ENCODE data around the gene CCDC141.
"Not testable (repeated sequence)": the region's sequence is repeated elsewhere in the genome, so short reads cannot be mapped to it uniquely, and the experiment has no call there.

CCDC141 gene

GRCh38 chr2:179059026-179059700, 9.2 kb upstream of the CCDC141 start:
- H3K4me3 ChIP-seq (replicated peaks; ENCODE audit: low read depth, low read length), result no peak overlapping the region
- no peak for DNase-seq (ENCODE audit: extremely low read depth, low read depth)
- TF ChIP-seq CTCF (IDR thresholded peaks at IDR 0.05; ENCODE audit: low read depth, low read length, missing control alignments), result no peak

GRCh38 chr2:179057737-179058136, 7.8 kb upstream of the CCDC141 start:
- DNase-seq (ENCODE audit: extremely low read depth, low read depth), result no peak

GRCh38 chr2:179053568-179053967, 3.6 kb upstream of the CCDC141 start:
- H3K4me3 ChIP-seq (replicated peaks; ENCODE audit: low read depth, low read length); DNase-seq (ENCODE audit: extremely low read depth, low read depth): not testable (repeated sequence)

More at GRCh38 chr2:179057737-179058136, 7.8 kb upstream of the CCDC141 start:
- TF ChIP-seq CTCF (IDR thresholded peaks at IDR 0.05; ENCODE audit: low read depth, low read length, missing control alignments), result no peak
- H3K4me3 ChIP-seq (replicated peaks; ENCODE audit: low read depth, low read length), result no peak overlapping the region

- no peak for TF ChIP-seq CTCF (IDR thresholded peaks at IDR 0.05; ENCODE audit: low read depth, low read length, missing control alignments)
- DNase-seq (ENCODE audit: extremely low read depth, low read depth), result no peak
- no peak overlapping the region for H3K4me3 ChIP-seq (replicated peaks; ENCODE audit: low read depth, low read length)
These were observed 1.3 kb upstream of the CCDC141 start for GRCh38 chr2:179051250-179051649.

- no peak for DNase-seq (ENCODE audit: extremely low read depth, low read depth)
- no peak overlapping the region for H3K4me3 ChIP-seq (replicated peaks; ENCODE audit: low read depth, low read length)
- TF ChIP-seq CTCF (IDR thresholded peaks at IDR 0.05; ENCODE audit: low read depth, low read length, missing control alignments), result no peak
These were observed 818 bp upstream of the CCDC141 start for GRCh38 chr2:179050755-179051154.

GRCh38 chr2:179049203-179049545, 763 bp downstream of the CCDC141 start:
- no peak overlapping the region for H3K4me3 ChIP-seq (replicated peaks; ENCODE audit: low read depth, low read length)
- TF ChIP-seq CTCF (IDR thresholded peaks at IDR 0.05; ENCODE audit: low read depth, low read length, missing control alignments), result no peak
- DNase-seq (ENCODE audit: extremely low read depth, low read depth), result no peak

GRCh38 chr2:179048099-179048498, 1.8 kb downstream of the CCDC141 start:
- TF ChIP-seq CTCF (IDR thresholded peaks at IDR 0.05; ENCODE audit: low read depth, low read length, missing control alignments), result no peak
- no peak overlapping the region for H3K4me3 ChIP-seq (replicated peaks; ENCODE audit: low read depth, low read length)
- no peak for DNase-seq (ENCODE audit: extremely low read depth, low read depth)

GRCh38 chr2:179045602-179046001, 4.3 kb downstream of the CCDC141 start:
- H3K4me3 ChIP-seq (replicated peaks; ENCODE audit: low read depth, low read length); DNase-seq (ENCODE audit: extremely low read depth, low read depth): not testable (repeated sequence)

Data from HFF-Myc (cell line).